HG03460 (cell line): ENCODE data around the gene SCAMP2.
A peak's percentile ranks its signal among the peaks of the same experiment; 100 is the strongest.

Experiments used
- ATAC-seq: cut with Tn5 transposase; IDR thresholded peaks from one replicate; pipeline ENCODE4 v1.9.1; 2021; ENCODE audit not compliant: unreplicated experiment

The SCAMP2 gene

GRCh38 chr15:74863239-74864056 lies 9.7 kb downstream of the SCAMP2 start:
- no peak for ATAC-seq

DNA sequence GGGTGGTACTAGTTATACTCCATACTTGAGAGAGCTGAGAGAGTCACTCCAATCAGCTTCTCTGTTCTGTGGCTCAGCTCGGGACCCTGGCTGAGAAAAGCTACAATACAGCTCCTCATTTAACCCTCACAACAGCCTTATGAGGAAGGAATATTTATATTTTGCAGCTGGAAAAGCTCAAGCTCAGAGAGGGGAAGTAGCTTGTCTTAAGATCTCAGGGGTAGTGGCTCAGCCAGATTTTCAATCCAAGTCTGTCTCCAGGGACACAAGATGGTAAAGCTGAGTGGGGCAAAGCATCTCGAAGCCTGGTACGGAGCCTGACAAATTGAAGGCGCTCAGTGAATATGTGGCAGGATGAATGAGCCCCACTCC lies 14.8 kb downstream of the SCAMP2 start:
- no peak for ATAC-seq

DNA sequence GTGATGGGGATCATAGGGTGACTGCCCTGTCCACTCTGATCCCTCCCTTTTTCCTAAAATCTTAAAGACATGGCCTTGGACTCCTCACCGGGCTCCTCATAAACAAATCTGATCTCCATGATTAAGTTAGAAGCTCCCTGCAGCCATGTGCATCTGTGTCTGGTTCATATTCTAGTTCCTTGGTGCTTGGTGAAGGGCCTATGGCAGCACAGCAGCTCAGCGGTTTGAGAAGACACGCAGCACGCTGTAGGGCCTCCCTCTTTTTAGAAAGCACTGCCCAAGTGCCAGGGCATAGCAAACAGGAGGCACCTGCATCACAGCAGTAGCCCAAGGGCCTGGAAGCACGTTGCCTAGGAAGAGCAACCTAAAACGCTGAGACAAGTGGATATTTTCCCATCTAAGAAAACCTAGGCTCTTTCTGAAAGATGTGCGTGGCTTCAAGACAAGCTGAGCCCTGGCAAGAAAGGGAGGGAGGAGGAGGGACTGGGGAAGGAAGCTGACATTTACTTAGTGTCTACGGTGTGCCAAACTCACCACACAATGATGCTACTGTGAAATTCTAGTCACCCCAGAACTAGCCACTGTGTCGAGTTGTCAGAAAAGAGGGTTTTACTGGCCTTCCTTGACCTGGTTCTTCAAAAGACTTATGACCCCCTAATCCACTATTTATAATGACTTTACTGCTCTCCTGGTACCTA lies 15.3 kb downstream of the SCAMP2 start:
- no peak for ATAC-seq

DNA sequence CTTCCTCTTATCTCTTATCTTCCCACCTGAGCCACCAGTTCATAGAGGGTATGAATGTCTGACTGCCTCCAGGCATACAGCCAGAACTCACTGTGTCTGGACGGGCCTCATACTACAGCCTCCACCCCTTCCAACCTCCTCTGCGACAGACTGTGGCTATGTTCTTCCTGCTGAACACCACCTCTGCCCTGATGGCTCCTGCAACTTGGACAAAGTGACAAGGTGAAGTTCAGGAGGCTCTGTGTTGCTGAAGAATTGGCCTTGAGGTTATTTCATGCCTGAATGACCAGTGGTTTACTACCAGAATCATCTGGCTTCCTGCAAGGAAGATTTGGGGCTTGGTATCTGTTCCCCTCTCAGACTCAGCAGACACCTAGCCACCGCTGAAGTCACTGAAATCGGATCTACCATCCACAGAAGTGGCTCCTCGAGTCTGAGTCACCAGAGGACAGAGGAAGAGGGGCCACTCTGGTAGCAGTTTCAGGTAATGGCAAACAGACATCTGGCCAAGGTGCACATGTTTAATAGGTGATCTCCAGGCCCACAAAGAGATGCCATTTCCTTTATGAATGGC lies 16.0 kb downstream of the SCAMP2 start:
- peak; percentile 87 for ATAC-seq

DNA sequence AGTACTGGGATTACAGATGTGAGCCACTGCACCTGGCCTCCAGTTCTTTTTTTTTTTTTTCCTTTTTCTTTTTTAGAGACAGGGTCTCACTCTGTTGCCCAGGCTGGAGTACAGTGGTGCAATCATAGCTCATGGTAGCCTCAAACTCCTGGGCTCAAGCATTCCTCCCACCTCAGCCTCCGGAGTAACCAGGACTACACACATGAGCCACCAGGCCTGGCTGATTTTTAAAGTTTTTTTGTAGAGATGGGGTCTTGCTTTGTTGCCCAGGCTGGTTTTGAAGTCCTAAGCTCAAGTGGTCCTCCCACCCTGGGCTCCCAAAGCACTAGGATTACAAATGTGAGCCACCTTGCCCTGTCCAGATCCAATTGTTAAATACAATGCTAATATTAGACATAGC lies 16.6 kb downstream of the SCAMP2 start:
- no peak for ATAC-seq

- no peak for ATAC-seq
These were observed 17.3 kb downstream of the SCAMP2 start for GRCh38 chr15:74855857-74856256.

GRCh38 chr15:74854453-74855022 lies 18.6 kb downstream of the SCAMP2 start:
- ATAC-seq = no peak

DNA sequence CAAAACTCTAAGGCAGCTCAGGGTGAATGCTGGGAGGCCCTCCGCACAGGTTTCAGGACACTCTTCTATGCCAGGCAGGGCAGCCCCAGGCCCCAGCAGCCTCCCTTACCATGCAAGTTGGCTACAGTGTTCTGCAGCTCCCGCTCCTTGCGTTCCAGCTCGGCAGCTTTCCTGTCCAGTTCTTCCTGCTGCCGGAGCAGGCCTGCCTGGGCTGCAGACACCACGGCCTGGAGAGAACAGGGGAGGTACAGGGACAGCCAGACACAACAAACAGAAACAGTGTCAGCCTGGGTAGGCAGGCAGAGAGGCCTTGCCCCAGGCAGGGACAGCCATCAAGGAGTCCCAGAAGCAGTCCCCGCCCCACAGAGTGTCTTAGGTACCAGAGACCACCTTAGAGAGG lies 21.2 kb downstream of the SCAMP2 start:
- no peak for ATAC-seq

DNA sequence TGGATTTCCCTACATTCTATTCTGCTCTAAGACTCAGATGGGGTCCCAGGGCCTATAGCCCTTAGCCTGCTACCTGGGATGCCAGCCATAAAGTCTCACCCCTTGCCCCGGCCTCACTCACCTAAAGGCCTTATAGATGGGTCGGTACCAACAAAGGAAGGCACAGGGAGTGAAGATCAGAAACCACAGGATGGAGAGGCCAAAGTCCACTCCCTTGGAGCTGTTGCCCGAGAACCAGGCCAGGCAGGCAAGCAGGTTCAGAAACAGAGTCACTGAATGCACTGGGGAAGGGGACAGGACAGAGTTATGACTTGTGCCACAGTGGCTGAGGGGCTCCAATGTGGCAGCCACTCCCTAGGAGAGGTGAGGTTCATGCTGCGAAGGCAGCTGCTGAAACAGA lies 22.8 kb downstream of the SCAMP2 start:
- no peak for ATAC-seq

DNA sequence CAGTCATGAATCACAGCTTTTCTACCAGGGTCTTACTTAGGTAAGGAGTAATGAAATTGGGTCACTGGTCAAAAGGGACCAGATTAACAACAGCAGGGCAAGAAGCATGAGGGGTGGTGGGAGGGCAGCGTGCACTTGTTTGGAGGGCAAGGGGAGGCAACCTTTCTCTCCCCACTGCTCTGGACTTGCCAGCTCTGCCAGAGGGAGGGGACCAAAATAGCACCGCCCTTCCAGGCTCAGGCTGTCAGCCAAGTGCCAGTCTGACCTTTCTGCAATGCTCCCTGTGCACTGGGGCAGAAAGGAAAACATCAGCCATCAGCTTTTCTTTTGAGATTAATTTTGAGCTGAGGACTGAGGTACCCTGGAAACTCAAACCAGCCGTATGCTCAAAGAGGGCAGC lies 25.7 kb downstream of the SCAMP2 start:
- no peak for ATAC-seq

GRCh38 chr15:74845581-74845980 lies 27.6 kb downstream of the SCAMP2 start:
- ATAC-seq = no peak

GRCh38 chr15:74845208-74845568 lies 28.0 kb downstream of the SCAMP2 start:
- no peak for ATAC-seq

DNA sequence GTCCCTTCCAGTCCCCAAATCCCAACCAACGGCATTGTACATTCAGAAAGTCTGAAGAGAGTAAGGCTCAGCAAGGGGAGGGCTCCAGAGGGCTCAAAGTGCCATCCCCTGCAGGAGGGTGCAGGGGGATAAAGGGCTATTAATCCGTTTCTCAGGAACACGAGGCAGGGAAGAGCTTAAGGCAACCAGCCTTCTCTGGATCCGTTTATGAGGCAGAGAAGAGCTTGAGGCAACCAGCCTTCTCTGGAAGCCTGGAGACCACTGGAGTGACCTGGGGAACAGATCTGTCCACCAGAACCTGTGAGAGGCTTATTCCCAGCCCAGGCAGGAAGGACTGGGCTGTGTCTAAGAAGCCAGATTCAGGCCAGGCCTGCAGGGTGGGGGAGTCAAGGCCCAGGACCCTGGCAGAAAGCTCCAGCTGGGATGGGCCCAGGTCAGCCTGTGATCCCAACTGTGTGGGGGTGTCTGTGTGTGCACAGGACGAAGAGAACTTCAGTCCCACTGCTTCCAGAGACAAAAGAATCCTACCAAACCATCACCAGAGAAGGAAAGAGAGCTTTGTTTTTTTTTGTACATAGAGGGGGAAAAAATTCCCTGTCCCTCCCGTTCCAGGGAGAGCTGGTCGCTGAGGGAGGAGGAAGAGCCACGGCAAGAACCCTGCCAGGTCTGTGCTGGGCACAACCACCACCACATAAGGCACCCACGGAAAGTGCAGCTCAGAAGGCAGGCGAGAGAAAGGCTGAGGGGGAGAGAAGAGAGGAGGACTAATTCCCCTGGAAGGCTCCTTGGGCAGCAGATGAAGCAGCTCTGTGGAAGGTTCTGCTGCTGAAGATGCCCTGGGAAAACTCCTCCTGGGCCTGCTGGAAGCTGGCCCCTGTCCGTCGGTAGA lies 28.6 kb downstream of the SCAMP2 start:
- no peak for ATAC-seq

DNA sequence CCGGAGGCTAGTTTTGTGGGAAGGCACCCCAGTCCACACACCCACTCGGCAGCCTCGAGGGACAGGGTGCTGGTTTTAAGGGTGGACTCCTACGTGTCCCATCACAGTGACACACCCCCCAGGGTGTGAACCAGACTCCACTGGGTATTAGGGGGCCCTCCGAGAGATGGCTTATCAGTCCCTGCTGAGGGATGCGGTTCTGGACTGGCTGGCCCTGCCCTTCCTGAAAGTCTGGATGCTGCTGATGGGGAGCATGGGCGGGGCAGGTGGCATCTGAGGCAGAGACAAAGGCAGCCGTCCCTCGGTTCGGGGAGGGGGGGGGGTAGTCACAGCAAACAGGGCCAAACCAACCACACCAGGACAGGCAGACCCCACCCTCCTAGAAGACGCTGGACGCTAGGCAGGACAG lies 29.3 kb downstream of the SCAMP2 start:
- no peak for ATAC-seq

GRCh38 chr15:74843445-74843828 lies 29.7 kb downstream of the SCAMP2 start:
- no peak for ATAC-seq

DNA sequence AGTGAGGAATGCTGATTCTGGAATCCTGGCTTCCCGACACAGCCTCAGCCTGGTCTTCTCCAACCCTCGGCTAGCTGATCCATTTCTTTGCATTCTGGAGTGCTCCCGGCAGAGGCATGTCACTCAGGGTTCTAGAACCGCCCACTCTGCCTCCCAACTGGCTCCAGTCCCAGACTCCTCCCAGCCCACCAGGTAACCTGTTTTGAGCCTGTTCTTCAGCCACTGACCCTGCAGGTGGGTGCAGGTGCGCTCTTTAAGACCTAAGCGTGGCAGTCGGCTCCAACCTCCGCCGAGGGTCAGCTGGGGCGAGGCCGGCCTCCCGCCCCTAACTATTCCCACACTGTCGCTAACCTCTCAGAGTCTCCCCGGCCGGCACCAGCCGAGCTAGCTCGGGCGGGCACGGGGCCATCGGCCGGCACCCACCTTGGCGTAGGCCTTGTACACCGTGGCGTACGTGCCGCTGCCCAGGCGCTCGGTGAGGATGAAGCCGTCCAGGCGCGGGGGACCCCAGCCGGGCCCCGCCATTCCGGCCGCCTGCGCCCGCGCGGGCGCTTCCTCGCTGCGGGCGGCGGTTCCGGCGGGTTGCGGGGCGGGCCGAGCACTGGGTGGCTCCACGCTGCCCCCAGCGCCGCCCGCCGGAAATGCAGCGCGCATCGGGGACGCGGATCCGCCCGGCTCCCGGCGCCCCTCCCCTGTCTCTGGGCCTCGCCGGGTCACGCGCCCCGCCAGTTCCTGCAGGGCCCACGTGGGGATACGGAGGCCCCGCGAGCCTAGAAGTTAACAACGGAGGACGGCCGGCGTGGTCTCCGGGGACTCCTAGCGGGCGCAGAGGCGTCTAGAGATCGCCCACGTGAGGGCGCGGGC lies 30.4 kb downstream of the SCAMP2 start, which contains the start of gene ULK3:
Gene ULK3, minus strand, starts transcription at position 576 of the 864 bp plus-strand sequence. Its CDS starts 51 bp downstream, at position 525.
- ATAC-seq = peak; percentile 73

- ATAC-seq = no peak
These were observed 31.2 kb downstream of the SCAMP2 start for GRCh38 chr15:74841891-74842373.

- ATAC-seq = no peak
These were observed 32.1 kb downstream of the SCAMP2 start for GRCh38 chr15:74840851-74841775.
